ENCODE measurements around the gene PMPCB. TPM values are rescaled to one million over a fixed set of nuclear protein-coding genes. Genes with fewer than 3 reads are reported as not detected.

PMPCB gene
- total and polyA plus RNA-seq, 4 donors: 65.2 to 73.4 (median 71.0) TPM

- Histone ChIP-seq H3K4me3 (ENCODE audit: low read depth, low read length) (no peak overlapping the region), H3K27ac (ENCODE audit: low read depth, low read length) (no peak overlapping the region), H3K9me3 (ENCODE audit: control insufficient read depth, insufficient read depth, low read length) (no peaks in the 10 kb centered on the region), H3K36me3 (ENCODE audit: control insufficient read depth, insufficient read depth, low read length) (peaks cover 26% of the 10 kb centered on the region), H3K4me1 (ENCODE audit: control insufficient read depth, insufficient read depth, low read length) (no peaks in the 10 kb centered on the region), H3K27me3 (ENCODE audit: control insufficient read depth, insufficient read depth, low read length) (no peaks in the 10 kb centered on the region)
- no peak for DNase-seq (ENCODE audit: low read depth in 4 of 6, low spot score in 6 of 6)
- whole genome bisulfite sequencing (ENCODE audit: insufficient coverage): 60% methylated on average over 1 of the region's 2 CpGs
Observed at GRCh38 chr7:103314852-103315251, 17.6 kb downstream of the PMPCB start.

- H3K27me3 ChIP-seq (ENCODE audit: control insufficient read depth, insufficient read depth, low read length): no peaks in the 10 kb centered on the region
- no peak for DNase-seq (ENCODE audit: low read depth in 4 of 6, low spot score in 6 of 6)
- no peak overlapping the region for H3K27ac ChIP-seq (ENCODE audit: low read depth, low read length)
- WGBS (ENCODE audit: insufficient coverage): no CpG with 5 or more reads among the region's 2 CpGs
- no peak overlapping the region for H3K4me3 ChIP-seq (ENCODE audit: low read depth, low read length)
- H3K36me3 ChIP-seq (ENCODE audit: control insufficient read depth, insufficient read depth, low read length): peaks cover 35% of the 10 kb centered on the region
- no peaks in the 10 kb centered on the region for H3K4me1 ChIP-seq (ENCODE audit: control insufficient read depth, insufficient read depth, low read length)
- H3K9me3 ChIP-seq (ENCODE audit: control insufficient read depth, insufficient read depth, low read length): no peaks in the 10 kb centered on the region
Observed at GRCh38 chr7:103316380-103316941, 19.2 kb downstream of the PMPCB start.

- Histone ChIP-seq H3K4me3 (ENCODE audit: low read depth, low read length) (no peak overlapping the region), H3K27me3 (ENCODE audit: control insufficient read depth, insufficient read depth, low read length) (no peaks in the 10 kb centered on the region), H3K9me3 (ENCODE audit: control insufficient read depth, insufficient read depth, low read length) (no peaks in the 10 kb centered on the region), H3K27ac (ENCODE audit: low read depth, low read length) (no peak overlapping the region), H3K36me3 (ENCODE audit: control insufficient read depth, insufficient read depth, low read length) (peaks cover 40% of the 10 kb centered on the region), H3K4me1 (ENCODE audit: control insufficient read depth, insufficient read depth, low read length) (no peaks in the 10 kb centered on the region)
- DNase-seq (ENCODE audit: low read depth in 4 of 6, low spot score in 6 of 6): no peak
Observed at GRCh38 chr7:103317009-103317408, 19.8 kb downstream of the PMPCB start.

- Histone ChIP-seq H3K36me3 (ENCODE audit: control insufficient read depth, insufficient read depth, low read length) (peaks cover 25% of the 10 kb centered on the region), H3K4me1 (ENCODE audit: control insufficient read depth, insufficient read depth, low read length) (no peaks in the 10 kb centered on the region), H3K4me3 (ENCODE audit: low read depth, low read length) (no peak overlapping the region), H3K27me3 (ENCODE audit: control insufficient read depth, insufficient read depth, low read length) (no peaks in the 10 kb centered on the region), H3K27ac (ENCODE audit: low read depth, low read length) (no peak overlapping the region), H3K9me3 (ENCODE audit: control insufficient read depth, insufficient read depth, low read length) (no peaks in the 10 kb centered on the region)
- 100% methylated on average over 4 of the region's 8 CpGs for WGBS (ENCODE audit: insufficient coverage)
- no peak for DNase-seq (ENCODE audit: low read depth in 4 of 6, low spot score in 6 of 6)
Observed at GRCh38 chr7:103325744-103326143, 28.5 kb downstream of the PMPCB start.

- Histone ChIP-seq H3K4me3 (ENCODE audit: low read depth, low read length) (no peak overlapping the region), H3K27ac (ENCODE audit: low read depth, low read length) (no peak overlapping the region), H3K9me3 (ENCODE audit: control insufficient read depth, insufficient read depth, low read length) (no peaks in the 10 kb centered on the region), H3K27me3 (ENCODE audit: control insufficient read depth, insufficient read depth, low read length) (no peaks in the 10 kb centered on the region), H3K4me1 (ENCODE audit: control insufficient read depth, insufficient read depth, low read length) (no peaks in the 10 kb centered on the region), H3K36me3 (ENCODE audit: control insufficient read depth, insufficient read depth, low read length) (peaks cover 35% of the 10 kb centered on the region)
- no peak for DNase-seq (ENCODE audit: low read depth in 4 of 6, low spot score in 6 of 6)
- WGBS (ENCODE audit: insufficient coverage): no CpG with 5 or more reads among the region's 2 CpGs
Observed at GRCh38 chr7:103336761-103337160, 39.5 kb downstream of the PMPCB start.

- no peaks in the 10 kb centered on the region for H3K9me3 ChIP-seq (ENCODE audit: control insufficient read depth, insufficient read depth, low read length)
- DNase-seq (ENCODE audit: low read depth in 4 of 6, low spot score in 6 of 6): no peak
- no peaks in the 10 kb centered on the region for H3K27me3 ChIP-seq (ENCODE audit: control insufficient read depth, insufficient read depth, low read length)
- H3K4me3 ChIP-seq (ENCODE audit: low read depth, low read length): no peak overlapping the region
- peaks cover 33% of the 10 kb centered on the region for H3K36me3 ChIP-seq (ENCODE audit: control insufficient read depth, insufficient read depth, low read length)
- WGBS (ENCODE audit: insufficient coverage): no CpG with 5 or more reads among the region's 2 CpGs
- H3K4me1 ChIP-seq (ENCODE audit: control insufficient read depth, insufficient read depth, low read length): peaks cover 5% of the 10 kb centered on the region
- no peak overlapping the region for H3K27ac ChIP-seq (ENCODE audit: low read depth, low read length)
Observed at GRCh38 chr7:103338864-103339263, 41.6 kb downstream of the PMPCB start.

- Histone ChIP-seq H3K27ac (ENCODE audit: low read depth, low read length) (no peak overlapping the region), H3K27me3 (ENCODE audit: control insufficient read depth, insufficient read depth, low read length) (no peaks in the 10 kb centered on the region), H3K9me3 (ENCODE audit: control insufficient read depth, insufficient read depth, low read length) (no peaks in the 10 kb centered on the region), H3K4me1 (ENCODE audit: control insufficient read depth, insufficient read depth, low read length) (peaks cover 5% of the 10 kb centered on the region), H3K4me3 (ENCODE audit: low read depth, low read length) (no peak overlapping the region), H3K36me3 (ENCODE audit: control insufficient read depth, insufficient read depth, low read length) (peaks cover 11% of the 10 kb centered on the region)
- DNase-seq (ENCODE audit: low read depth in 4 of 6, low spot score in 6 of 6): no peak
- WGBS (ENCODE audit: insufficient coverage): 100% methylated on average over 1 of the region's 2 CpGs
Observed at GRCh38 chr7:103341466-103341865, 44.2 kb downstream of the PMPCB start.

- no peak for DNase-seq (ENCODE audit: low read depth in 4 of 6, low spot score in 6 of 6)
- H3K4me1 ChIP-seq (ENCODE audit: control insufficient read depth, insufficient read depth, low read length): peaks cover 6% of the 10 kb centered on the region
- H3K9me3 ChIP-seq (ENCODE audit: control insufficient read depth, insufficient read depth, low read length): no peaks in the 10 kb centered on the region
- H3K27ac ChIP-seq (ENCODE audit: low read depth, low read length): no peak overlapping the region
- no peaks in the 10 kb centered on the region for H3K27me3 ChIP-seq (ENCODE audit: control insufficient read depth, insufficient read depth, low read length)
- H3K4me3 ChIP-seq (ENCODE audit: low read depth, low read length): peak overlapping the region; percentile 87
- peaks cover 10% of the 10 kb centered on the region for H3K36me3 ChIP-seq (ENCODE audit: control insufficient read depth, insufficient read depth, low read length)
Observed at GRCh38 chr7:103343332-103343731, 46.1 kb downstream of the PMPCB start.

- peak in 2 of 6 donors; percentile 21 to 33 for DNase-seq (ENCODE audit: low read depth in 4 of 6, low spot score in 6 of 6)
- whole genome bisulfite sequencing (ENCODE audit: insufficient coverage): 0% methylated on average over 20 of the region's 26 CpGs
- H3K27ac ChIP-seq (ENCODE audit: low read depth, low read length): peak overlapping the region; percentile 78
- peaks cover 9% of the 10 kb centered on the region for H3K4me1 ChIP-seq (ENCODE audit: control insufficient read depth, insufficient read depth, low read length)
- peak overlapping the region; percentile 87 for H3K4me3 ChIP-seq (ENCODE audit: low read depth, low read length)
- H3K9me3 ChIP-seq (ENCODE audit: control insufficient read depth, insufficient read depth, low read length): no peaks in the 10 kb centered on the region
- H3K27me3 ChIP-seq (ENCODE audit: control insufficient read depth, insufficient read depth, low read length): no peaks in the 10 kb centered on the region
- peaks cover 7% of the 10 kb centered on the region for H3K36me3 ChIP-seq (ENCODE audit: control insufficient read depth, insufficient read depth, low read length)
Observed at GRCh38 chr7:103343758-103344452, 46.7 kb downstream of the PMPCB start.

GRCh38 chr7:103344453-103345149 is 47.4 kb downstream of the PMPCB start, which contains the start of gene DNAJC2:
Gene DNAJC2, minus strand, starts transcription at chr7:103344767. Its CDS starts 145 bp downstream, at chr7:103344622.
- peaks cover 4% of the 10 kb centered on the region for H3K36me3 ChIP-seq (ENCODE audit: control insufficient read depth, insufficient read depth, low read length)
- H3K27me3 ChIP-seq (ENCODE audit: control insufficient read depth, insufficient read depth, low read length): no peaks in the 10 kb centered on the region
- DNase-seq (ENCODE audit: low read depth in 4 of 6, low spot score in 6 of 6): peak; percentile 82 to 98 (median 88)
- peak within 1 kb of the TSS; percentile 78 for H3K27ac ChIP-seq (ENCODE audit: low read depth, low read length)
- H3K4me1 ChIP-seq (ENCODE audit: control insufficient read depth, insufficient read depth, low read length): peaks cover 12% of the 10 kb centered on the region
- no peaks in the 10 kb centered on the region for H3K9me3 ChIP-seq (ENCODE audit: control insufficient read depth, insufficient read depth, low read length)
- WGBS (ENCODE audit: insufficient coverage): under 1% methylated on average over 33 of the region's 43 CpGs
- H3K4me3 ChIP-seq (ENCODE audit: low read depth, low read length): peak within 1 kb of the TSS; percentile 87
